ENCODE results near the gene PDIA4.
"Not testable (repeated sequence)": the region's sequence is repeated elsewhere in the genome, so short reads cannot be mapped to it uniquely, and the experiment has no call there.

PDIA4 gene

DNA sequence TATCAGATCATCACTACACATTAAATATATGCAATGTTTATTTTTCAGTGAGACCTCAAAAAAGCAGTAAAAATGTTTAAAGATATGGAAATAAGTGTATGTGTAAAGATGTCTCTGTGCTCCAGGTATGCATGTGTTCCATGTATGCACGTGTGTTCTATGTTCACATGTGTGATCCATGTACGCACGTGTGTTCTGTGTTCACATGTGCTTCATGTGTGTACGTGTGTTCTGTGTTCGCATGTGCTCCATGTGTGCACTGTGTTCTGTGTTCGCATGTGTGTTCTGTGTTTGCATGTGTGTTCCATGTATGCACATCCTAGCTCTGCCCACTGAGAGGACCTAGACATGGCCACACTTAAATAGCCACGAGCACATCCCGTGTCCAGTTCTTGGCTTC lies 15.6 kb upstream of the PDIA4 start:
- no peak for DNase-seq (ENCODE audit: low read depth, low spot score)
- no peak overlapping the region for H3K4me3 ChIP-seq (ENCODE audit: low read depth, low read length)
- CTCF ChIA-PET: no interaction called here
- TF ChIP-seq CTCF (IDR thresholded peaks at IDR 0.05; ENCODE audit: insufficient read depth, low read length, missing control alignments): no peak
- POLR2A ChIA-PET: no interaction called here

DNA sequence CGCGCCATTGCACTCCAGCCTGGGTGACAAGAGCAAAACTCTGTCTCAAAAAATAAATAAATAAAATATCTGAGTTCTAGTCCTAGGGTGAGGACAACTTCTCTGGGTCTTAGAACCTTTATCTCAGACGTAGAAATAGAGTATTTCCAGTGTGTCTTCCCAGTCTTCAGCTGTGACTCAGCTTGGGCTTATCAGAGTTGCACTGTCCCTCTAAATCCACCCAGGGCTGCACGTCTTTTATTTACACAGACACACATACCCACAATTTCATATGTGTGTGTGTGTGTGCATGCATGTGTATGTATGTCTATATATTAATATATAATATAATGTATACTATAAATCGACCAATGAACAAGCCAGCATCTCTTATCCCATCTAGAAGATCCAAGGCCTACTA lies 13.0 kb upstream of the PDIA4 start:
- ChIA-PET POLR2A (no interaction called here), CTCF (interaction anchor here (0.6 to 2.3 kb wide), 4 partner anchors 24 to 64 kb away, joined by 3 to 11 read pairs (median 4); no protein-coding TSS in a partner anchor)
- no peak for DNase-seq (ENCODE audit: low read depth, low spot score)
- no peak overlapping the region for H3K4me3 ChIP-seq (ENCODE audit: low read depth, low read length)
- TF ChIP-seq CTCF (IDR thresholded peaks at IDR 0.05; ENCODE audit: insufficient read depth, low read length, missing control alignments): no peak

DNA sequence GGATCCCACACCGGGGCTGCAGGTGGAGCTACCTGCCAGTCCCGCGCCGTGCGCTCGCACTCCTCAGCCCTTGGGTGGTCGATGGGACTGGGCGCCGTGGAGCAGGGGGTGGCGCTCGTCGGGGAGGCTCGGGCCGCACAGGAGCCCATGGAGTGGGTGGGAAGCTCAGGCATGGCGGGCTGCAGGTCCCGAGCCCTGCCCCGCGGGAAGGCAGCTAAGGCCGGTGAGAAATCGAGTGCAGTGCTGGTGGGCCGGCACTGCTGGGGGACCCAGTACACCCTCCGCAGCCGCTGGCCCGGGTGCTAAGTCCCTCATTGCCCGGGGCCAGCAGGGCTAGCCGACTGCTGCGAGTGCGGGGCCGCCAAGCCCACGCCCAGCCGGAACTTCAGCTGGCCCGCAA lies 10.3 kb upstream of the PDIA4 start:
- H3K4me3 ChIP-seq (ENCODE audit: low read depth, low read length); DNase-seq (ENCODE audit: low read depth, low spot score): not testable (repeated sequence)
- ChIA-PET CTCF (interaction anchor here (1.4 kb wide), 1 partner anchor 27 kb away, joined by 4 read pairs; no protein-coding TSS in a partner anchor), POLR2A (interaction anchor here (1.6 kb wide), 1 partner anchor 27 kb away, joined by 4 read pairs; no protein-coding TSS in a partner anchor)

- no peak for TF ChIP-seq CTCF (IDR thresholded peaks at IDR 0.05; ENCODE audit: insufficient read depth, low read length, missing control alignments)
- no peak for DNase-seq (ENCODE audit: low read depth, low spot score)
- ChIA-PET POLR2A (no interaction called here), CTCF (no interaction called here)
- H3K4me3 ChIP-seq (ENCODE audit: low read depth, low read length): no peak overlapping the region
Observed at GRCh38 chr7:149036676-149037075, 8.4 kb upstream of the PDIA4 start.

DNA sequence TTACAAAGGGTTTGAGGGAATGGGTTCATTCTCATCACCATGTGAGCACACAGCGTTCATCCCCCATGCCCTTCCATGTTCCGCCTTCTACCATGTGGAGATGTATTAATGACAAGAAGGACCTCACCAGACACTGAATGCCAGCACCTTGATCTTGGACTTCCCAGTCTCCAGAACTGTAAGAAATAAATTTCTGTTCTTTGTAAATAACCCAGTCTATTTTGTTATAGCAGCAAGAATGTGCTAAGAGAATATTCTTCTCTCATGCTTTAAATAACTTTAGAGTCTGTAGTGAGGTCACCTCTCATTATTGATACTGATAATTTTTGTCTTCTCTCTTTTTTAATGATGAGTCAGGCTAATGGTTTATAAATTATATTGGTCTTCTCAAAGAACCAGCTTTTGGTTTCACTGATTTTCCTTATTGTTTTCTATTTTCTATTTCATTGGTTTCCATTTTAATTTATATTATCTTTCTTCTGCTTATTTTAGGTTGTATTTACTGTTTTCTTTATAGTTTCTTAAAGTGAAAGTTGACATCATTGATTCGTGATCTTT lies 3.1 kb upstream of the PDIA4 start:
- CTCF ChIA-PET: interaction anchor here (3.2 kb wide), 1 partner anchor 34 kb away, joined by 14 read pairs; no protein-coding TSS in a partner anchor
- no peak for TF ChIP-seq CTCF (IDR thresholded peaks at IDR 0.05; ENCODE audit: insufficient read depth, low read length, missing control alignments)
- DNase-seq (ENCODE audit: low read depth, low spot score): no peak
- POLR2A ChIA-PET: no interaction called here
- no peak overlapping the region for H3K4me3 ChIP-seq (ENCODE audit: low read depth, low read length)

GRCh38 chr7:149030439-149030838 lies 2.1 kb upstream of the PDIA4 start:
- CTCF ChIA-PET: interaction anchor here (8.0 kb wide), 1 partner anchor 35 kb away, joined by 62 read pairs; no protein-coding TSS in a partner anchor
- POLR2A ChIA-PET; DNase-seq (ENCODE audit: low read depth, low spot score); H3K4me3 ChIP-seq (ENCODE audit: low read depth, low read length): not testable (repeated sequence)

DNA sequence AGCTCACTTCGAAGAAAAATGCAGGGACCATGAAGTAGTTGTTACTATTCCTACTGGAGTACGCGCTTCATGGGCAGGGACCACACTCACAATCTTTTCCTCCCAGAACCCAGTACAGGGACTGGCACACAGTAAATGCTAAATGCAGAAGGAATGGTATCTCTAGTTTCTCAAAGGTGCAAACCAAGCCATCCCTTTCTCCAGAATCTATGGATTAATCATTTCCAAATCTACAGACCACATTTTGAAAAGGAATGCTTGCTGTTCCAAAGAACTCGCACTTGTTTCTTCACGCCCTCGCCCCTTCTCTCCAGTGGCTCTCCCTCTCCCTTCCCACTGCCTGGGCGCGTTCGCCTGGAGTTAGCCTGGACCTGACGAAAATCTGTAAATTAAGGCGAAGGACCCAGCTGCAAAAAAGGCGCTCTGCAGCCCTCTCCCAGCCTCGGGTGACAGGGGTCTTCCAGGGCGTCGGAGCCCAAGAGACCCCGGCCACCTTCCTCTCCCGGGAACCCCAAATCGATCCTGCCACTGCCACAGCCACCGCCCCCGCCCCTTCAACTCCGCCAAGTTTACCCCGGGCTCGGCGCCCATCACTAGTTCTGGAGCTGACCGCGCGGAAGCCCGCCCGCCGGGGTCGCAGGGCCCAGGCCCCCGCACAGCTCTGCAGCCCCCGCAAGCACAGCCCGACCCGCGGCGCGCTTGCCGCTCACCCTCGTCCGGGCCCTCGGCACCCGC lies 527 bp downstream of the PDIA4 start:
- ChIA-PET POLR2A (no interaction called here), CTCF (interaction anchor here (2.0 to 12.3 kb wide), 3 partner anchors 22 to 98 kb away, joined by 5 to 126 read pairs (median 62); partner anchors contain the start of gene ZNF425)
- DNase-seq (ENCODE audit: low read depth, low spot score): no peak
- TF ChIP-seq CTCF (IDR thresholded peaks at IDR 0.05; ENCODE audit: insufficient read depth, low read length, missing control alignments): no peak
- peak overlapping the region; percentile 81 for H3K4me3 ChIP-seq (ENCODE audit: low read depth, low read length)
